Measurements from ENCODE around the gene HOXD10. TPM values are rescaled to one million over a fixed set of nuclear protein-coding genes. Genes with fewer than 3 reads are reported as not detected.
A peak's percentile ranks its signal among the peaks of the same experiment; 100 is the strongest.

HOXD10 gene
- total and polyA plus RNA-seq, 4 donors, result not detected

- H3K9me3 ChIP-seq (ENCODE audit: control insufficient read depth in 4 of 4, low read length in 3 of 4), result peaks cover 0 to 4% (median 0%) of the 10 kb centered on the region in 4 donors
- no peaks in the 10 kb centered on the region for H3K36me3 ChIP-seq (ENCODE audit: control insufficient read depth in 4 of 4, insufficient read depth in 3 of 4, low read depth in 1 of 4, low read length in 3 of 4)
- no peak overlapping the region for H3K9ac ChIP-seq (ENCODE audit: low read depth in 1 of 2, low read length in 2 of 2)
- no peak overlapping the region for H3K27ac ChIP-seq (ENCODE audit: low read depth in 1 of 2, low read length in 2 of 2)
- TF ChIP-seq HNF4A (conservative IDR thresholded peaks at IDR 0.05) (no peak), FOXA1 (IDR thresholded peaks at IDR 0.05) (no peak), RAD21 (IDR thresholded peaks at IDR 0.05) (no peak), FOXA2 (IDR thresholded peaks at IDR 0.05) (no peak), RXRA (IDR thresholded peaks at IDR 0.05) (no peak), ATF3 (IDR thresholded peaks at IDR 0.05) (no peak)
- WGBS, result 8% methylated on average over 39 of the region's 39 CpGs
- peaks cover 11 to 45% (median 29%) of the 10 kb centered on the region in 4 donors for H3K27me3 ChIP-seq (ENCODE audit: control insufficient read depth in 4 of 4, insufficient read depth in 4 of 4, low read length in 3 of 4)
- H3K4me3 ChIP-seq (ENCODE audit: low read depth in 1 of 3, low read length in 3 of 3), result peak overlapping the region in 1 of 3 donors; percentile 8
- H3K4me1 ChIP-seq (ENCODE audit: control insufficient read depth in 4 of 4, insufficient read depth in 4 of 4, low read length in 3 of 4), result peaks cover 6 to 21% (median 10%) of the 10 kb centered on the region in 4 donors
- no peak for DNase-seq (ENCODE audit: low spot score)
Observed at GRCh38 chr2:176158855-176159662, 42.5 kb downstream of the HOXD10 start.

GRCh38 chr2:176159663-176160250, 43.2 kb downstream of the HOXD10 start:
- peaks cover 8 to 42% (median 30%) of the 10 kb centered on the region in 4 donors for H3K27me3 ChIP-seq (ENCODE audit: control insufficient read depth in 4 of 4, insufficient read depth in 4 of 4, low read length in 3 of 4)
- H3K9me3 ChIP-seq (ENCODE audit: control insufficient read depth in 4 of 4, low read length in 3 of 4), result peaks cover 0 to 9% (median 0%) of the 10 kb centered on the region in 4 donors
- no peaks in the 10 kb centered on the region for H3K36me3 ChIP-seq (ENCODE audit: control insufficient read depth in 4 of 4, insufficient read depth in 3 of 4, low read depth in 1 of 4, low read length in 3 of 4)
- no peak overlapping the region for H3K27ac ChIP-seq (ENCODE audit: low read depth in 1 of 2, low read length in 2 of 2)
- H3K9ac ChIP-seq (ENCODE audit: low read depth in 1 of 2, low read length in 2 of 2), result no peak overlapping the region
- DNase-seq (ENCODE audit: low spot score), result no peak
- no peak overlapping the region for H3K4me3 ChIP-seq (ENCODE audit: low read depth in 1 of 3, low read length in 3 of 3)
- WGBS, result 11% methylated on average over 44 of the region's 44 CpGs
- TF ChIP-seq YY1 (IDR thresholded peaks at IDR 0.05) (no peak), JUND (IDR thresholded peaks at IDR 0.05) (no peak), RAD21 (IDR thresholded peaks at IDR 0.05) (no peak), RXRA (IDR thresholded peaks at IDR 0.05) (no peak), FOXA1 (IDR thresholded peaks at IDR 0.05) (no peak), ZBTB33 (IDR thresholded peaks at IDR 0.05) (no peak), EGR1 (IDR thresholded peaks at IDR 0.05; ENCODE audit: low read depth in 2 of 2) (no peak), NR2F2 (IDR thresholded peaks at IDR 0.05) (no peak), FOXA2 (IDR thresholded peaks at IDR 0.05) (no peak), CTCF (IDR thresholded peaks at IDR 0.05; ENCODE audit: low read depth, low read length, missing input control) (no peak), HNF4G (IDR thresholded peaks at IDR 0.05) (no peak), MAX (IDR thresholded peaks at IDR 0.05) (no peak), HNF4A (conservative IDR thresholded peaks at IDR 0.05) (no peak), SP1 (IDR thresholded peaks at IDR 0.05) (no peak), ATF3 (IDR thresholded peaks at IDR 0.05) (no peak), REST (IDR thresholded peaks at IDR 0.05) (no peak), GABPA (IDR thresholded peaks at IDR 0.05 in 1 of 2, conservative IDR thresholded peaks at IDR 0.05 in 1 of 2) (no peak), TAF1 (conservative IDR thresholded peaks at IDR 0.05) (no peak)
- H3K4me1 ChIP-seq (ENCODE audit: control insufficient read depth in 4 of 4, insufficient read depth in 4 of 4, low read length in 3 of 4), result peaks cover 3 to 23% (median 9%) of the 10 kb centered on the region in 4 donors
